Mononuclear cell (primary cell): ENCODE results near the gene IGSF3. TPM values are rescaled to one million over a fixed set of nuclear protein-coding genes. Genes with fewer than 3 reads are reported as not detected.
"Not testable (repeated sequence)": the region's sequence is repeated elsewhere in the genome, so short reads cannot be mapped to it uniquely, and the experiment has no call there.

ENCODE experiments used
- H3K27me3 ChIP-seq: 2 replicates; pipeline ENCODE4 v1.6.0; 2011; ENCODE audit warnings: low read length, control low read depth; ENCODE audit not compliant: insufficient read depth
- H3K4me1 ChIP-seq: 2 replicates; pipeline ENCODE4 v1.5.1; 2011; ENCODE audit warnings: mild to moderate bottlenecking, low read length, control low read depth; ENCODE audit not compliant: insufficient read depth
- H3K4me3 ChIP-seq: 2 replicates; pipeline ENCODE4 v1.5.1; 2011; ENCODE audit warnings: mild to moderate bottlenecking, low read length, moderate library complexity
- H3K9me3 ChIP-seq: 2 replicates; pipeline ENCODE4 v1.5.1; 2011; ENCODE audit warnings: low read depth, mild to moderate bottlenecking, control low read depth, low read length
- total RNA-seq: library from RNA; depleted of rRNA; stranded (reverse); fragments of >200 nt; gene quantifications from one replicate; pipeline ENCODE4 v1.2.3, GENCODE V29; 2012

Gene IGSF3
- total RNA-seq, 1 donor: 0.21 TPM

DNA sequence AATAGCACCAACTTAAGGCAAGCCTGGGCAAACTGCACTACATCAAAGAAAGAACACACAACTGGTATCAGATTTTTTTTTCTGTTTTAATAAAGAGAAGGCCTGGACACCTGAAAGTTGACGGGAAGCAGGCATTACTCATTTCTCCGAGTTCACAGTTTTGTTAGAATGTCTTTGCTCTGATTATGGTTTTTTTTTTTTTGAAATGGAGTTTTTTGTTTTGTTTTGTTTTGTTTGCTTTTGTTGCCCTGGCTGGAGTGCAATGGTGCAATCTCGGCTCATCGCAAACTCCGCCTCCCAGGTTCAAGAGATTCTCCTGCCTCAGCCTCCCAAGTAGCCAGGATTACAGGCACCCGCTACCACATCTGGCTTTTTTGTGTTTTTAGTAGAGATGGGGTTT is 9.7 kb downstream of the IGSF3 start:
- not testable (repeated sequence) for H3K9me3 ChIP-seq, H3K4me1 ChIP-seq, H3K27me3 ChIP-seq, H3K4me3 ChIP-seq

- Histone ChIP-seq H3K4me3 (no peak overlapping the region), H3K27me3 (no peaks in the 10 kb centered on the region), H3K4me1 (no peaks in the 10 kb centered on the region), H3K9me3 (no peaks in the 10 kb centered on the region)
Measured at GRCh38 chr1:116654351-116654750, 13.2 kb downstream of the IGSF3 start.

DNA sequence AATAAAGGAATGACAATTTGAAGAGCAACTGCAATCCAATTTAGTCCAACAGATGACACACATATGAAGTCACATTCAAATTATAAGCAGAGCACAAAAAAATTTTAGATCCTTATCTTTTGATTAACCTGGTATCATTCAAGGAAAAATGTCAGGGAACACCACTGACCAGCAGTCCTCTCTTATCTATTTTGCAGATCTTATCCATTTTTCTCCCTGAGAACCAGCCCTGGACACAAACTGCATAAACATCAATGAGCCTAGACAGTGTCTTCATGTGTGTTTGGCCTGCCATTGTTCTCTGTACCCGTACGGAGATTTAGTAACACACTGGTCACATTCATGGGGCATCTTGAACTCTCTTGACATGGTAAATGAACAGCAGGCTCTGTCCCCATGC is 14.9 kb downstream of the IGSF3 start:
- H3K4me1 ChIP-seq, H3K27me3 ChIP-seq, H3K4me3 ChIP-seq, H3K9me3 ChIP-seq: not testable (repeated sequence)

DNA sequence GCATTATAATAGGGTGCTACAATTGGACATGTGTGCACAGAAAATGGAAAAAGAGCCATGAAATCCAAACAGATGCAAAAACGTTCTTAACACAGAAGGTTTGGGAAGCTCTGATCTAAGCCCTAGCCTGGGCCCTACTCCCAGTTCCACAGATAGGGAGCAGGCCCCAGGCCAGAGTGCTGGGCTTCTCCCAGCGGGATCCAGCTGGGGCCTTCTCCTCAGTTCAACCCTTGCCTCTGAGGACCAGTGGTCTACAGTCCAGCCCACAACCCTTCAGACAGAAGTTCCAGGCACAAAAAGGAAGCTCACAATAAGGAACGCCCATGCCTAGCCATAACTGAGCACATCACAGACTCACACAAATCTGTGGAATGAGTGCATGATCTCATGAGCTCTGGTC is 16.8 kb downstream of the IGSF3 start:
- H3K27me3 ChIP-seq, H3K4me3 ChIP-seq, H3K9me3 ChIP-seq, H3K4me1 ChIP-seq: not testable (repeated sequence)

- not testable (repeated sequence) for H3K4me1 ChIP-seq, H3K4me3 ChIP-seq, H3K9me3 ChIP-seq, H3K27me3 ChIP-seq
Measured at GRCh38 chr1:116649041-116649440, 18.5 kb downstream of the IGSF3 start.

DNA sequence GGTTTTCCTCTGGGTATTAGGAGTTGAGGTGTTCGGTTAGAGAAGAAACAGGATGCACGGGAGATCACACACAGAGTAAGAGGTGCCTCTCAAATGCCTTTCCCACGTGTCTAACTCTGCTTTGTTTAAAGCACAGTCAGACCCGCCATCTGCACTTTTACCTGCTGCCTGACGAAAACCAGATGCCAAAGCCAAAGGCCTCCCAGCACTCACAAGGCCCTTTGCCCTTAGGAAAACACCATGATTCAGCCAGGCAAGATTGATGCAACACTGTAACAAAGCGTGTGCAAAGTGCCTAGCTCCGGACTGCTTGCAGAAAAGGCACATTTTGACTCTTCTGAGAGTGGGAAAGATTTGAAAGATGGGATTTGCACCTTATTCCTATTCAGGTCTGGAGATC is 19.2 kb downstream of the IGSF3 start:
- not testable (repeated sequence) for H3K9me3 ChIP-seq, H3K27me3 ChIP-seq, H3K4me1 ChIP-seq, H3K4me3 ChIP-seq

GRCh38 chr1:116647186-116647585 is 20.3 kb downstream of the IGSF3 start:
- H3K27me3 ChIP-seq, H3K4me1 ChIP-seq, H3K4me3 ChIP-seq, H3K9me3 ChIP-seq: not testable (repeated sequence)

DNA sequence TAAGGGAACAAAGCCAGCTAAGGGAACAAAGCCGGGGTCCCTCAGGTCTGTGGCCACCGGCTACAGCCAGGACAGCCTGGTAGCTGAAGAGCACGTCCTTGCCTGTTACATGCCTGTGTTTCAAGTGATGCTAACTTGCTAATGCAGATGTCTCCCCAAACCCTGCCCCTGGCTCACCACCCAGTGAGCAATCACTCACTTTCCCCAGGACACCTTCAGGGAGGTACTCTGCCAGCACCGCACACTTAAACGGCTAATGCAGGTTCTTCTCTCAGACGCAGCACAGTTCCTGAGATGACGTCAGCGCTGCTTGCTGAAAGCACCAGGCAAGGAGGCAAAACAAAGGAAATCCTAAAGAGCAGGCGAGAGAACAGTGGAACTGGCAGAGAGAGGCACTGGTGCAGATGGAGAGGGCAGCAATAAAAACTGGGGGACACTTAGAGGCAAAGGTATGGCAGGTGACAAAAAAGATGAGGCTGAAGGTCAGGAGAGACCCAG is 20.8 kb downstream of the IGSF3 start:
- H3K4me3 ChIP-seq, H3K27me3 ChIP-seq, H3K9me3 ChIP-seq, H3K4me1 ChIP-seq: not testable (repeated sequence)

GRCh38 chr1:116645802-116646672 is 21.5 kb downstream of the IGSF3 start:
- not testable (repeated sequence) for H3K27me3 ChIP-seq, H3K9me3 ChIP-seq, H3K4me3 ChIP-seq, H3K4me1 ChIP-seq

DNA sequence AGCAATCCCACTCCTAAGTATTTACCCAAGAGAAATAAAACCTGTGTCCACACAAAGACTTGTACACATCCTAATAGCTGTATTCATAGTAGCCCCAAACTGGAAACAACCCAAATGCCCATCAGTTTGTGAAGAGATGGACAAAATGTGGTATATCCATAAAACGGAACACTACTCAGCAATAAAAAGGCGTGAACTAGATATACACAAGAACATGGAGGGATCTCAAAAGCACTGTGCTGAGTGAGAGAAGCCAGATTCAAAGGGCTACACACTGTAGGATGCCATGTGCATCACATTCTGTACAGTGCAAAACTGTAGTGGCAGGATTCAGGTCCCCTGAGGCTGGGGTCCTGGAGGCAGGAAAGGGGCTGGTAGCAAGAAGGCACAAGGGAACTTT is 22.5 kb downstream of the IGSF3 start:
- H3K27me3 ChIP-seq, H3K4me3 ChIP-seq, H3K4me1 ChIP-seq, H3K9me3 ChIP-seq: not testable (repeated sequence)

DNA sequence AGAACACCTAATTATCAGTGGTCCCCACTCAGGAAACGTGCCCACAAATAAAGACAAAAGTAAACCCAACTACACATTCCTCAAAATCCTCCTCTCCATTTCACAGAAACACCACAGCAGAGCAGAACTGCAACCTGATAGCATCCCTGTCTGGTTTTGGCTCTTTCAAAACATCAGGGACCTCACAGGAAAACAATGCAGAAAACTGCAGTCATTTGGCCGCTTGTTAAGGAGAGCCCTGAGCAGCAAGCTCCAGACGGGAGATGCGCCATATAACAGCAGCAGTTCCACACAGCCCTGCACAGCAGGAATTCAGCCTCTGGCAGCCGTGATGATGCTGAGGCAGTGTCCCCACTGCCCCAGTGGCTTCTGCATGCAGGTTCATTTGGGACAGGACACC is 23.4 kb downstream of the IGSF3 start:
- H3K27me3 ChIP-seq, H3K4me3 ChIP-seq, H3K4me1 ChIP-seq, H3K9me3 ChIP-seq: not testable (repeated sequence)

DNA sequence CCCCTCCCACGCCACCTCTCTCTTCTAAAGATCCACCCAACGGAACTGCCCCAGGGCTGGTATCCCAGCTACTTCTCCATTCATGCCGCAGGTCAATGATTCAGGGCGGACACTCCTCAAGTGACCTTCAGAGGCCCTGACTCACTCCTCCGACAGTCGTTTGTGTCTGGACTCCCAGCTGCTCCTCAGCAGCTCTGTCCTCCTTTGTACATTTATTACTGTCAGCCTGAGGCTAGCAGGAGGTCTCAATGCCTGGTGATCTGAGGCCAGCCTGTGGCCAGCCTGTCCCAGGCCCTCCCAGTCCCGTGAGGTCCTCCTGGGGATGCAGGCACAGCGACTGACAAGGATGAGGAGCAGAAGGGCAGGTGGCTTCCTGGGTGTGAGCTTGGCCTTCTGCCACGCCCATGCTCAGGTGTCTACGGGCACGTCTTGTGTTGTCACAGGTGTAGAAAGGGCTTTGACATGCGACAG is 24.2 kb downstream of the IGSF3 start:
- H3K4me1 ChIP-seq, H3K9me3 ChIP-seq, H3K27me3 ChIP-seq, H3K4me3 ChIP-seq: not testable (repeated sequence)

GRCh38 chr1:116642311-116643280 is 24.9 kb downstream of the IGSF3 start:
- H3K4me3 ChIP-seq, H3K9me3 ChIP-seq, H3K4me1 ChIP-seq, H3K27me3 ChIP-seq: not testable (repeated sequence)

DNA sequence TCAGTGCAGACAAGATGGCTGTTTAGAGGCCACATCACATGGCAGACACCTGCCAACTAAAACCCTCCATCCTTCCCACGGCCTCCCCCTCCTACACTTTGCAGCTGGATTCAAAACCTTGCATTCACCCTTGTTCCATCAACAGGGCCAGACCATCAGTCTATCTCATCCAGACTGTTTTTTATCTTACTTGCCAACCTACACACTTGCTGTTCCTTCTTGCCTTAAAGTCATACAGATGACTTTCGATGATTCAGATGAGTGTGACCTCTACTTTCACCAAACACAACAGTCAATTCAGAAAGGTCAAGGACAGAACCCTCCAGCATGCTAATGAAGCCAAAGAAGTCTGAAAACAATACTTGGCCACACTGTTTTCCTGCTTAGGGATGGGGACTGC is 29.9 kb downstream of the IGSF3 start:
- H3K4me1 ChIP-seq, H3K4me3 ChIP-seq, H3K9me3 ChIP-seq, H3K27me3 ChIP-seq: not testable (repeated sequence)

GRCh38 chr1:116636584-116636983 is 30.9 kb downstream of the IGSF3 start:
- H3K4me1 ChIP-seq, H3K4me3 ChIP-seq, H3K27me3 ChIP-seq, H3K9me3 ChIP-seq: not testable (repeated sequence)
